GM12801 (cell line): ENCODE results near the gene BCL6B.

Source experiments
- CTCF ChIP-seq: IDR thresholded peaks from one replicate; pipeline ENCODE4 v1.5.1; 2011; ENCODE audit warnings: control low read depth; ENCODE audit not compliant: insufficient read length; ENCODE audit errors: extremely low read depth

The BCL6B gene

GRCh38 chr17:7077911-7078546, 55.2 kb downstream of the BCL6B start:
- no peak for TF ChIP-seq CTCF

GRCh38 chr17:7078711-7079110, 55.9 kb downstream of the BCL6B start:
- no peak for TF ChIP-seq CTCF
